ENCODE results near the gene NHLRC3. TPM values are rescaled to one million over a fixed set of nuclear protein-coding genes. Genes with fewer than 3 reads are reported as not detected.

The NHLRC3 gene
- total RNA-seq, 1 donor from 2014 or later: 33.4 TPM

Other genes with a start within 250 kb of the NHLRC3 start
- gene STOML3, start 47.6 kb upstream of the NHLRC3 start, total RNA-seq: under 0.01 TPM
- 16.2 TPM for gene PROSER1, start 367 bp upstream of the NHLRC3 start, total RNA-seq

Data from skeletal muscle tissue (tissue), 1 donor.